ENCODE results near the gene MMRN2.
"Not testable (repeated sequence)": the region's sequence is repeated elsewhere in the genome, so short reads cannot be mapped to it uniquely, and the experiment has no call there.

Gene MMRN2

DNA sequence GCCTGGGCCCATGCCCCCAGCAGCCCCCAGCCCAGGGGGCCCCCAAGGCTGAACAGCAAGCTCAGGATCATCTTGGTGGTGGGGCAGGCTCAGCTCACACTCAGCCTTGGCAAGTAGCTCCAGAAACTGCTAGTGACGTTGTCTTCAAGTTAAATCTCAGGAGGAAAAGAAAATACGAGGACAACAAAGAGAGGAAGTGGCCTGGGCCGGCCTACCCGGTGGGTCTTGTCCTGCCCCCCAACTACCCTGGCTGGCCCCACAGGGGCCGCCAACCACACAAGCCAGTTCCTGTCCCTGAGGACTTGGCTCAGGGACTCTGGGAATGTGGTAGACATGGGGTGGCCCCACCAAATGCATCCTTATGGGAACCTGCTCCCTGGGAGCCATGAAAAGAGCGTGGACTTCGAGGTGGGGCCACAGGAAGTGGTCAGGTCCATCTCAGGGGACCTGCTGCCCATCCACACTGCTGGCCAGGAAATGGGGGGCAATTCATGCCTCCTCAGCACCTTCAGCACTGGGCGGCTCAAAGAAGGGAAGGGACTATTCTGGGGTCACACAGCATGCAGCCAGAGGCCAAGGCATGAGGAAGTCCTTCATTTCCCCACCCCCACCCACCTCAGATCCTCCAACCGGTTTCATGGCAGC is at the start of gene MMRN2:
Gene MMRN2, minus strand, starts transcription at position 145 of the 645 bp plus-strand sequence. Its CDS starts 74 bp downstream, at position 71.
- FAIRE-seq: no peak

DNA sequence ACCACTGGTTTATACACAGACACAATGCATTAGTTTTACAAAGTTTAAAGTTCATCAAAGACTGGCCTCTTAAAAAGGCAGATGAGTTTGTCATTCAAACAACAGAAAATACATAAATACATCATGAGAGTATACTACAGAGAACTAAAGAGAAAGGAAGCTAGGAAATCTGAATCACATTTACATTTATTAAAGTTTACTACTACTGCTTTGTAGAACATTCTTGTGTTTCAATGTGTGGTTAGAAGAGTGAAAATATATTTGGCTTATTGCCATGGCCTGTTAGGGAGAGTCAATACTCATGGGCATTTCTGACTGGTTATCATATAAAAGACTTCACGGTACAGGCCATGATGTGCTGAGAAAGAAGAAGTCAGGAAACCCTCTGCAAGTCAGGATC is 49.7 kb upstream of the MMRN2 start:
- not testable (repeated sequence) for FAIRE-seq

- no peak for FAIRE-seq
These were observed 43.1 kb upstream of the MMRN2 start for GRCh38 chr10:87000491-87000890.

- not testable (repeated sequence) for FAIRE-seq
These were observed 42.5 kb upstream of the MMRN2 start for GRCh38 chr10:86999802-87000403.

- FAIRE-seq: no peak
These were observed 35.5 kb upstream of the MMRN2 start for GRCh38 chr10:86992929-86993328.

DNA sequence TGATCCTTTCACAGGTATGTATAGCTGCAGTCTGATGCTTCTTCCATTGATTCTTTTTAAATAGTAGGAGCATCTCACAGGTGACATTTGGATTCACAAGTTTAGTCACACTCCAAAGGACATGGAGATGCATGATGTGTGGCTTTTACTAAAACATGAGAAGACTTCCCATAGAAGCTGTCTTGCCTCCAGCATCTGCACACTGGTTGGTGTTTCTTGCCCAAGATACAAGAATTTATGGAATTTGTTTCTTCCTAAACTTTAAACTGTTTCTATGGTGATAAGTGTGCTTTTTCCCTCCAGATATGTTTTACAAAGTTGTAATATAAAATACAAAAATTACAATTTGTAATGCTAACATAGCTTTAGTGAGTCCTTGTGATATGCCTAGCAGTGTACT is 35.0 kb upstream of the MMRN2 start:
- no peak for FAIRE-seq

DNA sequence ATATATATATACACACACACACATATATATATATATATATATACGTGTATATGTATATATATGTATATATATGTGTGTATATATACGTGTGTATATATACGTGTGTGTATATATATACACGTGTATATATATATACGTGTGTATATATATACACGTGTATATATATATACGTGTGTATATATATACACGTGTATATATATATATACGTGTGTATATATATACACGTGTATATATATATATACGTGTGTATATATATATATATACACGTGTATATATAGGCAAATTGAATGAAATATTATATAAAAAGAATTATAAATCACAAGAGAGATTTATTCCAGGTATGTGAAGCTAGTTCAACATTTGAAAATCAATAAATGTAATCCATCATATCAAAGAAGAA is 33.9 kb upstream of the MMRN2 start:
- not testable (repeated sequence) for FAIRE-seq

- FAIRE-seq: no peak
These were observed 31.1 kb upstream of the MMRN2 start for GRCh38 chr10:86988520-86988919.

DNA sequence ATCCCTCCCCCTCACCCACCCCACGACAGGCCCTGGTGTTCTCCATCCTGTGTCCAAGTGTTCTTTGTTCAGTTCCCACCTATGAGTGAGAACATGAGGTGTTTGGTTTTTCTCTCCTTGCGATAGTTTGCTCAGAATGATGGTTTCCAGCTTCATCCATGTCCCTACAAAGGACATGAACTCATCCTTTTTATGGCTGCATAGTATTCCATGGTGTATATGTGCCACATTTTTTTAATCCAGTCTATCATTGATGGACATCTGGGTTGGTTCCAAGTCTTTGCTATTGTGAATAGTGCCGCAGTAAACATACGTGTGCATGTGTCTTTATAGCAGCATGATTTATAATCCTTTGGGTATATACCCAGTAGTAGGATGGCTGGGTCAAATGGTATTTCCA is 27.1 kb upstream of the MMRN2 start:
- not testable (repeated sequence) for FAIRE-seq

DNA sequence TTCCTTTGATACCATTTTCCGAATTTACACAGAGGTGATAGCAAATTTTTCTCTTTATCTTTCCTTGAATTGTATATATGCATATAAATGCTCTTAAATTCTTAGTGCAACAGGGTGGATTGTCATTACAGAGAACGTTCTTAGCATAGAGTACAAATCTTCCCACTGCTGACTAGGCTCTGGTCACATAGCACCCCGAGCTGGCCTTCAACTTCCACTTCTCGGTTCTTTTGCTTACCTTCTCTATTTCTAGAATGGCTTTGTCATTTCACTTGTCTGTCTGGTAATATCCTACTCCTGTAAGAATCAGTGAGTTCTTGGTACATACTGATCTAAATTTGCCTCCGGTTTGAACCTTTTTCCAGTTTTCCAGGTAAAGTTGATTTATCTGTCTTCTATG is 24.3 kb upstream of the MMRN2 start:
- no peak for FAIRE-seq

- not testable (repeated sequence) for FAIRE-seq
These were observed 23.6 kb upstream of the MMRN2 start for GRCh38 chr10:86981020-86981419.

- no peak for FAIRE-seq
These were observed 22.6 kb upstream of the MMRN2 start for GRCh38 chr10:86979977-86980448.

GRCh38 chr10:86979296-86979818 is 21.9 kb upstream of the MMRN2 start:
- FAIRE-seq: no peak

DNA sequence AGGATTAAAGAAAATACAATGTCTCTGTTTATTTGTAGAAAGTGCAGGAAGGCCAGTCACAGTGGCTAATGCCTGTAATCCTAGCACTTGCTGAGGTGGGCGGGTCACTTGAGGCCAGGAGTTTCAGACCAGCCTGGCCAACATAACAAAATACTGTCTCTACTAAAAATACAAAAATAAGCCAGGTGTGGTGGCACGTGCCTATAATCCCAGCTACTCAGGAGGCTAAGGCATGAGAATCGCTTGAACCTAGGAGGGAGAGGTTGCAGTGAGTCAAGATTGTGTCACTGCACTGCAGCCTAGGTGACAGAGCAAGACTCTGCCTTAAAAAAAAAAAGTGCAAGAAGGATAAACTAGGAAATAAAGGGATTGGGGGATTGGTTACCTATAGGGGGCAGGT is 21.0 kb upstream of the MMRN2 start:
- not testable (repeated sequence) for FAIRE-seq

- FAIRE-seq: no peak
These were observed 19.1 kb upstream of the MMRN2 start for GRCh38 chr10:86976362-86977056.

GRCh38 chr10:86974484-86974883 is 17.1 kb upstream of the MMRN2 start:
- FAIRE-seq: no peak

DNA sequence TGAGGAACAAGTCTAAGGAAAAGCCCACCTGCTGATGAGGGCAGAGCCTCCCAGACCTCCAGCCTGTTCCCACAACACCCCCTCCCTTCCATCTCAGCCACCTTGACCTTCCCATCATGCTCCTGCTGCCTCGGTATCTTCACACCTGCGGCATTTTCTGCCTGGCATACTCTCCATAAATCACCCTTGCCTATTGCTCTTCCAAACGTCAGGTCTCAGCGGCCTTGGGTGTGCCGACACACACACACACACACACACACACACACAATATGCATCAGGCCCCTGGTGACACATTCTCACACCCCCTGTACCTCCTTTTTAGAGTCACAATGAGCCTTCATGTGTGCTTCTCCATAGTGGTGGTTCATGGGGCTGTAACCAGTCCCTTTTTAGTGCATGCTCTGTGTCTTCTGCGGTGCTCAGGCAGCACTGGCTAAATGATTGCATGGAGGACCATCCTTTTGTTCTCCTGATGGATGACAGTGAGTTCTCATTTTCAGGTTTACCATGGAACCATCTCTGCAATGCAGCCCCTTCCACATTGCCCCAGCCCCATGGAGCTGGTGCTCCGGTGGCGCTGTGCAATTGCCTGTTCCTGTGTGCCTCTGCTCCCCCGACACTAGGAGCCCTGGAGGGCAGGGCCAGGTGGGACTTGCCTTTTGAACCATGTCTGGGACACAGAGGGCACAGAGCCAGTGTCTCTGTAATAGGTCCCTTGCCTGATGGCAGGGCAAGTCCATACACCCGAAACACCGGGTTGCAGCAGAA is 15.4 kb upstream of the MMRN2 start:
- FAIRE-seq: no peak

- no peak for FAIRE-seq
These were observed 14.0 kb upstream of the MMRN2 start for GRCh38 chr10:86971232-86971991.

- FAIRE-seq: no peak
These were observed 13.5 kb upstream of the MMRN2 start for GRCh38 chr10:86970982-86971231.

GRCh38 chr10:86970162-86970981 is 13.0 kb upstream of the MMRN2 start:
- FAIRE-seq: no peak

DNA sequence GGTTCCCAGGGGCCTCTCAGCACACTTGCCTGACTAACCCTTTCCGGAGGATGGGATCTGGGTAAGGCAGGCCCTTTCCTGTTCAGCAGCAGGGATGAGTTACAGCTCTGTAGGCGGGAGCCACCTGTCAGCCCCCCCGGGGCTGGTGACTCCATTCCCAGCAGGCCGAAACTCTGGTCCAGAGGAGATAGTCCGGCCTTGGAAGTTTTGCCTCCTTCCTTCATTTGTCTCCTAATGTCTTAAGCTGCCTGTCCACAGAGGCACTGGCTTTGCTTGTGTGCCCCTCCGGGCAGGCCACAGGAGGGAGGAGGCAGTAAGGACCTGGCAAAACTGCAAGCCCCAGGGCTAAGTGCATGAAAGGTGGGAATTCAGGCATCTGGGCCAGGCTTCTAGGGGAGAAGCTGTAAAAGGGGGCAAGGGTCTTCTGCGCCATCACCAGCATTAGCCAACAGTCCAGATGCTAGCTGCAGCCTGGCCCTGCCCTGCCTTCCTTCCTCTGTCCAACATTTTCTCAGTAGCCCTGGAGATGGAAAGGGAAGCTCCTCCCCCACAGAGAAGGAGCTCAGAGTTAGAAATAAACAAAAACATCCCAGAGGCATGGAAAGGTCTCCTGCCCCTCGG is 12.1 kb upstream of the MMRN2 start:
- no peak for FAIRE-seq
